ENCODE results near the gene PKD1.

DNA sequence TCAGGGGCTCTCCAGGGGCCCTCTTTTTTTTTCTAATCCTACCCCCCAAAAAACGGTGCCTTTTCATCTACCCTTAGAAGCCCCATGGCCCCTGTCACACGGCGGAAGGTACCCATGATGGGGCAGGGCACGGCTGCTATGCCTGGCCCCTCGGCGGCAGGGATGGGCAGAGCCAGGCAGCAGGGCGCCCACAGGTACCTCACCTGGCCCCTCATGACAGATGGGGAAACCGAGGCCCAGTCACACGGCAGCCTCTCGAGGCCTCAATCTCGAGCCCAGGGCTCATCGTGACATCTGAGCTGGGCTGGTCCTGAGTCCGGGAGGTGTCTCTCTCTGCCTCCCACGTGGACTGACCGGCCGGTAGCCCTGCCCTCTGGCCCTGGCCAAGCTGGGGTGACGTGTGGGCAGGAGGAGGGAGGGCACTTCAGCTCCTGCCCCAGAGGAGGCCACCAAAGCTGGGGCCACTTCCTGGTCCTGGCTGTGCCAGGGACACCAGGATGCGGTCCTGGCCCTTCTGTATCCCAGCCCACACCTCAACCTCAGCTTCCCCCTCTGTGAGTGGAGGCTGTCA is 31.5 kb upstream of the PKD1 start:
- TF ChIP-seq, protein P1, sequence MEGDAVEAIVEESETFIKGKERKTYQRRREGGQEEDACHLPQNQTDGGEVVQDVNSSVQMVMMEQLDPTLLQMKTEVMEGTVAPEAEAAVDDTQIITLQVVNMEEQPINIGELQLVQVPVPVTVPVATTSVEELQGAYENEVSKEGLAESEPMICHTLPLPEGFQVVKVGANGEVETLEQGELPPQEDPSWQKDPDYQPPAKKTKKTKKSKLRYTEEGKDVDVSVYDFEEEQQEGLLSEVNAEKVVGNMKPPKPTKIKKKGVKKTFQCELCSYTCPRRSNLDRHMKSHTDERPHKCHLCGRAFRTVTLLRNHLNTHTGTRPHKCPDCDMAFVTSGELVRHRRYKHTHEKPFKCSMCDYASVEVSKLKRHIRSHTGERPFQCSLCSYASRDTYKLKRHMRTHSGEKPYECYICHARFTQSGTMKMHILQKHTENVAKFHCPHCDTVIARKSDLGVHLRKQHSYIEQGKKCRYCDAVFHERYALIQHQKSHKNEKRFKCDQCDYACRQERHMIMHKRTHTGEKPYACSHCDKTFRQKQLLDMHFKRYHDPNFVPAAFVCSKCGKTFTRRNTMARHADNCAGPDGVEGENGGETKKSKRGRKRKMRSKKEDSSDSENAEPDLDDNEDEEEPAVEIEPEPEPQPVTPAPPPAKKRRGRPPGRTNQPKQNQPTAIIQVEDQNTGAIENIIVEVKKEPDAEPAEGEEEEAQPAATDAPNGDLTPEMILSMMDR (IDR thresholded peaks at IDR 0.05 in 4 of 5, conservative IDR thresholded peaks at IDR 0.05 in 1 of 5) = no peak
- no peak for TF ChIP-seq POLR2A (IDR thresholded peaks at IDR 0.05)
